ENCODE measurements around the gene SUGP2. TPM values are rescaled to one million over a fixed set of nuclear protein-coding genes. Genes with fewer than 3 reads are reported as not detected.

Gene SUGP2
- total and polyA plus RNA-seq, 2 of the 13 experiments (the other 11 are each of a cell fraction or from before 2014, with no cell fraction given), result 40.6 to 57.7 TPM

DNA sequence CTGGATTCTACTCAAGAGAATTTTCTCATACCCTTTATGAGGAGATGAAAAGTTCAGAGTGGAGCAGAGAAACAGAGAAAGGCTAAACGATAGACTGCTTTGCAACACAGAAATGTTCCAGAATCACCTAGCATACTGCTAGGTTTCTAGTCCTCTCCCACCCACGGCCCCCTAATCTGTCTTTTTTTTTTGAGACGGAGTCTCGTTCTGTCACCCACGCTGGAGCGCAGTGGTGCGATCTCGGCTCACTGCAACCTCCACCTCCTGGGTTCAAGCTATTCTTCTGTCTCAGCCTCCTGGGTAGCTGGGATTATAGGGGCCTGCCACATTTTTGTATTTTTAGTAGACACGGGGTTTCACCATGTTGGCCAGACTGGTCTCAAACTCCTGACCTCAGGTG lies 4.8 kb downstream of the SUGP2 start:
- H2AFZ ChIP-seq (ENCODE audit: low read length), result no peak overlapping the region
- no peak overlapping the region for H3K4me2 ChIP-seq (ENCODE audit: low read depth, low read length)
- no peak overlapping the region for H3K9ac ChIP-seq (ENCODE audit: insufficient read depth, low read depth, low read length)
- H3K36me3 ChIP-seq (replicated peaks in 1 of 2; ENCODE audit: control insufficient read depth in 1 of 2, insufficient read depth in 2 of 2, low read length in 2 of 2), result peaks cover 15 to 62% of the 10 kb centered on the region in 2 experiments
- no peaks in the 10 kb centered on the region for H3K9me3 ChIP-seq (ENCODE audit: low read length)
- TF ChIP-seq KDM3A (CRISPR knock-in tag; IDR thresholded peaks at IDR 0.05; ENCODE audit: low read depth) (no peak), RBAK (CRISPR knock-in tag; IDR thresholded peaks at IDR 0.05) (no peak), ZBTB38 (CRISPR knock-in tag; IDR thresholded peaks at IDR 0.05) (no peak), ETV5 (CRISPR knock-in tag; IDR thresholded peaks at IDR 0.05; ENCODE audit: borderline replicate concordance) (no peak), ZNF75D (CRISPR knock-in tag; IDR thresholded peaks at IDR 0.05; ENCODE audit: borderline replicate concordance) (no peak), GTF3A (CRISPR knock-in tag; conservative IDR thresholded peaks at IDR 0.05) (no peak), ATM (IDR thresholded peaks at IDR 0.05; ENCODE audit: borderline replicate concordance) (no peak), ZNF549 (CRISPR knock-in tag; IDR thresholded peaks at IDR 0.05) (no peak), POLR2G (IDR thresholded peaks at IDR 0.05; ENCODE audit: low read depth, low read length) (no peak), SCMH1 (CRISPR knock-in tag; IDR thresholded peaks at IDR 0.05; ENCODE audit: borderline replicate concordance) (no peak), KLF15 (CRISPR knock-in tag; IDR thresholded peaks at IDR 0.05; ENCODE audit: borderline replicate concordance) (no peak), HNF4G (IDR thresholded peaks at IDR 0.05; ENCODE audit: borderline replicate concordance, low read depth, low read length) (no peak), HNF4G (CRISPR knock-in tag; IDR thresholded peaks at IDR 0.05; ENCODE audit: borderline replicate concordance, low read depth) (no peak), ZFP62 (CRISPR knock-in tag; IDR thresholded peaks at IDR 0.05) (no peak), DNMT1 (CRISPR knock-in tag; IDR thresholded peaks at IDR 0.05) (no peak)
- TF ChIP-seq, protein P1, sequence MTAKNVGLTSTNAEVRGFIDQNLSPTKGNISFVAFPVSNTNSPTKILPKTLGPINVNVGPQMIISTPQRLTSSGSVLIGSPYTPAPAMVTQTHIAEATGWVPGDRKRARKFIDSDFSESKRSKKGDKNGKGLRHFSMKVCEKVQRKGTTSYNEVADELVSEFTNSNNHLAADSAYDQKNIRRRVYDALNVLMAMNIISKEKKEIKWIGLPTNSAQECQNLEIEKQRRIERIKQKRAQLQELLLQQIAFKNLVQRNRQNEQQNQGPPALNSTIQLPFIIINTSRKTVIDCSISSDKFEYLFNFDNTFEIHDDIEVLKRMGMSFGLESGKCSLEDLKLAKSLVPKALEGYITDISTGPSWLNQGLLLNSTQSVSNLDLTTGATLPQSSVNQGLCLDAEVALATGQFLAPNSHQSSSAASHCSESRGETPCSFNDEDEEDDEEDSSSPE (CRISPR knock-in tag; IDR thresholded peaks at IDR 0.05), result no peak
- TF ChIP-seq, protein P2, sequence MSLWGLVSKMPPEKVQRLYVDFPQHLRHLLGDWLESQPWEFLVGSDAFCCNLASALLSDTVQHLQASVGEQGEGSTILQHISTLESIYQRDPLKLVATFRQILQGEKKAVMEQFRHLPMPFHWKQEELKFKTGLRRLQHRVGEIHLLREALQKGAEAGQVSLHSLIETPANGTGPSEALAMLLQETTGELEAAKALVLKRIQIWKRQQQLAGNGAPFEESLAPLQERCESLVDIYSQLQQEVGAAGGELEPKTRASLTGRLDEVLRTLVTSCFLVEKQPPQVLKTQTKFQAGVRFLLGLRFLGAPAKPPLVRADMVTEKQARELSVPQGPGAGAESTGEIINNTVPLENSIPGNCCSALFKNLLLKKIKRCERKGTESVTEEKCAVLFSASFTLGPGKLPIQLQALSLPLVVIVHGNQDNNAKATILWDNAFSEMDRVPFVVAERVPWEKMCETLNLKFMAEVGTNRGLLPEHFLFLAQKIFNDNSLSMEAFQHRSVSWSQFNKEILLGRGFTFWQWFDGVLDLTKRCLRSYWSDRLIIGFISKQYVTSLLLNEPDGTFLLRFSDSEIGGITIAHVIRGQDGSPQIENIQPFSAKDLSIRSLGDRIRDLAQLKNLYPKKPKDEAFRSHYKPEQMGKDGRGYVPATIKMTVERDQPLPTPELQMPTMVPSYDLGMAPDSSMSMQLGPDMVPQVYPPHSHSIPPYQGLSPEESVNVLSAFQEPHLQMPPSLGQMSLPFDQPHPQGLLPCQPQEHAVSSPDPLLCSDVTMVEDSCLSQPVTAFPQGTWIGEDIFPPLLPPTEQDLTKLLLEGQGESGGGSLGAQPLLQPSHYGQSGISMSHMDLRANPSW (CRISPR knock-in tag; IDR thresholded peaks at IDR 0.05; ENCODE audit: borderline replicate concordance), result no peak
- in situ Hi-C loops (cut with HindIII; ENCODE audit: extremely low pct_ligation_motif_present, low pct_unique_long_range_greater_than_20kb), result no loop called here
- H3K4me3 ChIP-seq (replicated peaks in 1 of 3; ENCODE audit: insufficient read depth in 1 of 3, low read depth in 2 of 3, low read length in 3 of 3), result no peak overlapping the region
- CTCF ChIA-PET (ENCODE audit: low intra/inter-chr PET ratio, low total read pairs), result no interaction called here
- BruUV-seq (replicated peaks), result no TSS peak
- DNase-seq (ENCODE audit: low spot score), result no peak
- no peak for ATAC-seq
- no peaks in the 10 kb centered on the region; a peak in 1 of 5 replicates for H3K27me3 ChIP-seq (ENCODE audit: control insufficient read depth in 1 of 2, insufficient read depth in 2 of 2, low read length in 2 of 2)
- intact Hi-C loops (cut with micrococcal nuclease; ENCODE audit: unreplicated experiment), result no loop called here
- H3K4me1 ChIP-seq (ENCODE audit: insufficient read depth, low read length), result peaks cover 44% of the 10 kb centered on the region
- FAIRE-seq, result no peak
- H3K27ac ChIP-seq (ENCODE audit: extremely low read length, insufficient read depth, low read length), result no peak overlapping the region
- POLR2A ChIA-PET, result no interaction called here
- H3K79me2 ChIP-seq (ENCODE audit: insufficient read depth, low read length), result peaks cover 34% of the 10 kb centered on the region
- H4K20me1 ChIP-seq (ENCODE audit: insufficient read depth, low read length), result peaks cover 10% of the 10 kb centered on the region; the same call in 1 of the 2 replicates
- WGBS (ENCODE audit: low lambda C conversion rate), result 97% methylated on average over 9 of the region's 9 CpGs
